ENCODE results near the gene ZNF814. TPM values are rescaled to one million over a fixed set of nuclear protein-coding genes. Genes with fewer than 3 reads are reported as not detected.
"Not testable (repeated sequence)": the region's sequence is repeated elsewhere in the genome, so short reads cannot be mapped to it uniquely, and the experiment has no call there.

ZNF814 gene
- total RNA-seq, 1 donor from 2014 or later, result 32.8 TPM

DNA sequence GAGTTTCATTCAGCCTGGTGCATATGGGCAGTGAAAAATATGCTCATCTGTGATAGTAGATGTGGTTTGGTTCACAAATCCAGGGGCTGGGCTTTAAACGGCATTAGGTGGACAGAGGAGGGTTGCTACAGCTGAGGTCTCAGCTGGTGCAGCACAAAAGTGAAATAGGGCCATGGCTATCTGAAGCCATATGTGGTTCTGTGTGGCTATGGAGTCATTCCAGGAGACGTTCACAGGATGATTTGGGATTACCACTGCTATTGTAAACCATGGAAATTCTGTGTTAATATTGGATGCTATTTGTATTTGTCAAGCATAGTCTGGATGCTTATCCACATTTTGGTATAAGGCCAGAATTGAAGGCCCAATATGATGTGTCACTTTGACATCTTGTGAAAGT lies 34.7 kb downstream of the ZNF814 start:
- DNase-seq, result not testable (repeated sequence)

DNA sequence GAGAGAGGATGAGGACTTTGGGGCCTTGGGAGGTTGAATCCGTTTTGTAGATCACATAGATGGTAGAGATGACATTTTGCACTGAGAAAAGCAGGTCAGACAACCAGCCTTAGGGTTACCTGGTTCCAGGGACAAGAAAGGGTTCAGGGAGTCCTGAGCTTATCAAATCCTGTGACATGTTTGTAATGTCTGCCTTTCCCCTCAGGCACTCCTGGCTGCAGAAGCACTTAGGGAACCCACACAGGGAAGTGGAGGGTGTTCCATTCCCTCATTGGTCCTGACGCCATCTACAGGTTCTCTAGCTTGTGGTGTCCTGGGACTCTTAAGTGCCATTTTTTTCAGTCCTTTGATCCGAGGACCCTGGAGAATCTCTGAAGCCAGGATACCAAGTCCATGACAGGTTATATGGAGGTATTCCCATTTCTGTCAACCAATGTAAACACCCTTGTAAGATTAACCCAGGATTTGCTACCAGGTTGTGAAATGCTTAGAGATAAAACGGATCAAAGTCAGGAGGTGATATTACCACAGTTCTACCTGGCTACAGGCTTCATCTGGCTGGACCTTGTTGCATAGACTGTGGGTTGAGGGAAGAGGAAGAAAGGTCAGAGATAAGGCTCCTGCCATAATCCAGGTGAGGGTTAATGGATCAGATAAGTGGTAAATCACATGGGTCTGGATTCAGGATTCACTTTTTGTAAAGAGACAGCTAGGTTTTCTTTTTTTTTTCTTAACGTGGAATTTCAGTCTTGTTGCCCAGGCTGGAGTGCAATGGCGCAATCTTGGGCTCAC lies 36.8 kb downstream of the ZNF814 start:
- not testable (repeated sequence) for DNase-seq

DNA sequence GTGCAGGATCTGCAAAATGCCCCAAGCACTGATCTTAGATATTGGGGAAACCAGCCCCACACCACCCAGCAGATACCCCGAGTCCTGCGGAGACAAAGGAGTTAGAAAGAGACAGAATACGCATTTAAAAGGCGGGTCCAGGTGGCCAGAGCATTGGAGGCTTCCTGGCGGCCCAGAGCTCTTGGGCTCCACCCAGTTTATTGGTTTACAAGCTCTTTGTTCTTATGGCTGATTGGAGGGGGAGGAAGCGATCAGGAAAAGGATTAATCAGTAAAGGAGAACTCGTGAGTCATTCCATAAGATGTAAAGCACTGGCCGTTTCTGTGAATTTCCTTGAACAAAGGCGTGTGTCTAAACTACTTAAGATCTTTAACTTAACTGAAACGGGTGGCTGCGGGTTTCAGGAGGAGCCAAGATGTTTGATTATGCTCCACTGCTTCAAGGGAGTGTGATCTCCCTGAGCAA lies 38.3 kb downstream of the ZNF814 start:
- no peak for DNase-seq

DNA sequence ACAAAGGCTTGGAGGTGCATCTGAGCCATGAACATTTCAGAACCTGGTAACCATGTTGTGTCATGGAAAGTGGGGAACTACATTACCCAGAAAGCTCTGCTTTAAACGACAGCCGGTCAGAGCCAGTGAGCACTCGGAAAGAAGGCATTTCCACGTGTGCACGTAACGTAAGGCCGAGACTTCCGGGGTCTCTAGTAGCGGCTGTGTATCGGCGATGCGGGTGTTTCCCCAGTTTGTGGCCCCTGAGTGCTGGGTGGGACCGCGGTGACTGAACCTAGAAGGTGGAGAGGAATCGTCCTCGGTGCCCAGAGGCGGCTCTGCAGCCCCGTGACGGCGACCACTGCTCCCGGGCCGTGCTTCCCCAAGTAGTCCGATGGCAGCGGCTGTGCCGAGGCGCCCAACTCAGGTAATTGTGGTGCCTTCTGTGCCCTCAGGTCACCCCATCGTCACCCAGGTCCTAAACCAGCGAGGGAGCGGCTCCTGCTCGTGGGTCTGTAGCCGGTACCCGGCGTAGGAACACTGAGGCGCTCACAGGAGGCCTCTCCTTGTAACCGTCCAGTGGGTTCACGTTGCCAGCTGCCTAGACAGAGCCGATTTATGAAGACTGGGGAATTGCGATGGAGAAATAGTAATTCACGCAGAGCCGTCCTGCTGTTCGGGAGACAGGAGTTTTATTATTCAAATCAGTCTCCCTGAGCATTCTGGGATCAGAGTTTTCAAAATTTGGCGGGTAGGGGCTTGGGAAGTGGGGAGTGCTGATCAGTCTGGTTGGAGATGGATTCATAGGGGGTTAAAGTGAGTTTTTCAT lies 39.0 kb downstream of the ZNF814 start, which contains the start of gene ZNF587:
Gene ZNF587 (plus strand): TSS at position 194 of the 808 bp plus-strand sequence. CDS start 180 bp downstream, at position 374.
- DNase-seq, result peak; percentile 75

DNA sequence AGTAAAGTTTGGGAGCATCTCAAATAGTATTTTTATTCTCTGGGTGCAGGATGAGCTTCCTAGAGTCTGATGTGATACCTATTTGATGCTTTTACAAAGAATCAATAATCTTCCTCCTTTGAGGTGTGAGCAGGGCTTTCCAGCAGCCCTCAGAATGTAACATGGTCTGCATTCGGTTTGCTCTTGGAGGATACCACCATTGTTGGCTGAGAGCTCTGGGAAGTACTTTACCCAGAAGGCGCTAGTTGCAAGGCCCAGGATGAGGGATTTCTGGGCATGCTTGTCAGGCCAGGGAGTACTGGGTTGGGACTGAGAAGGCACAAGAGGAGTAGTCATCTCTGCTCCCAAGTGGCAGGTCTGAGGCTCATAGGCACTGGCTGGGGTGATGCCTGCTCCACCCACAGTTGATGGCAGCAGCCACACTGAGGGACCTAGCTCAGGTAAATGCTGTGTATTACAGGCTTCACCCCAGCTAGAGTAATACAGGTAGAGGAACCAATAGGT lies 39.6 kb downstream of the ZNF814 start:
- DNase-seq, result not testable (repeated sequence)

DNA sequence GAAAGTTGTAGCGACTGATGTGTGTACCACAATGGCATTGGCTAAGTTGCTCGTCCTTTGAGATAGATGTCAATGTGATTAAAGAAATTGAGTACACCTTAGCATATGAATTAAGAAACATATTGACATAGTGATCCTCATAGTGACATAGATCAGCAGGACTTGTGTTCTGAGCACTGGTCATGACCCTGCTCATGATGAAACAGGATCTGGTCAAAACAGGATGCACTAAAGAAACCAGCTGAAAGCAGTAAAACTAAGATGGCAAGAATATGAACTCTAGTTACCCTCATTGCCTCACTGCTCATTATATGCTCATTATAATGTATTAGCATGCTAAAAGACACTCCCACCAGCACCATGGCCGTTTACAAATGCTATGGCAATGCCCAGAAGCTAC lies 41.7 kb downstream of the ZNF814 start:
- not testable (repeated sequence) for DNase-seq

DNA sequence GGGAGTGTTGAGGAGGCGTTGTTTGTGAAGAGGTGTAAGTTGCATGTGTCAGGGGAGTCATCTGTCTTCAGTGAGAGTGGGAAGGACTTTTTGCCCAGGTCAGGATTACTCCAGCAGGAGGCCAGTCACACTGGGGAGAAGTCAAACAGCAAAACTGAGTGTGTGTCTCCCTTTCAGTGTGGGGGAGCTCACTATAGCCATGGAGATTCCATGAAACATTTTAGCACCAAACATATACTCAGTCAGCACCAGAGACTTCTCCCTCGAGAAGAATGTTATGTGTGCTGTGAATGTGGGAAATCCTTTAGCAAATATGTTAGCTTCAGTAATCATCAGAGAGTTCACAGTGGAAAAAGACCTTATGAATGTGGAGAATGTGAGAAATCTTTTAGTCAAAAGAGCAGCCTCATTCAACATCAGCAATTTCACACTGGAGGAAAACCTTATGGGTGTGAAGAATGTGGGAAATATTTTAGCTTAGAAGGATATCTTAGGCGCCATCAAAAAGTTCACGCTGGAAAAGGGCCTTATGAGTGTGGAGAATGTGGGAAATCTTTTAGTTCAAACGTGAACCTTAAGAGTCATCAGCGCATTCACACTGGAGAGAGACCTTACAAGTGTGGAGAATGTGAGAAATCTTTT lies 47.6 kb downstream of the ZNF814 start:
- no peak for DNase-seq

DNA sequence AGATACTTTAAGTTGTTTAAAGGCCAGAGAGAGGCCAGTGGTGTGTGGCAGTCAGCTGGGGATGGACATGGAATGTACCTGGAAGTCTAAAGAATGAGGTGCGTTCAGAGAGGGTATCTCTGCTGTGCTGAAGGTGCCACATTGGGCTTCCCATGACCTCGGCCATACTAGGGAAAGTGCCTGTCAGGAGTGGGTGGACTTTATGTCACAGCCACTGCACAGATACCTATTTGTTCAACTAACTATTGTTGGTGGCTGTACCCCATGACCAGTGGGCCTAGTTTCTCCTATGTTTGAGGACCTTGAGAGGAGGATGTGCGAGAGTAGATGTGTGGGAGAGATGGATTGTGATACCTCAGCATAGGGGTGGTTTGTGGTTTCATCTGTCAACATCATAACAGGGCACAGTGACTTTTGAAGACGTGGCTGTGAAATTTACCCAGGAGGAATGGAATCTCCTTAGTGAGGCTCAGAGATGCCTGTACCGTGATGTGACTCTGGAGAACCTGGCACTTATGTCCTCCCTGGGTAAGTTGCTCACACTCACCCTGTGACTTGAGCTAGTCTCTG lies 50.1 kb downstream of the ZNF814 start:
- not testable (repeated sequence) for DNase-seq

DNA sequence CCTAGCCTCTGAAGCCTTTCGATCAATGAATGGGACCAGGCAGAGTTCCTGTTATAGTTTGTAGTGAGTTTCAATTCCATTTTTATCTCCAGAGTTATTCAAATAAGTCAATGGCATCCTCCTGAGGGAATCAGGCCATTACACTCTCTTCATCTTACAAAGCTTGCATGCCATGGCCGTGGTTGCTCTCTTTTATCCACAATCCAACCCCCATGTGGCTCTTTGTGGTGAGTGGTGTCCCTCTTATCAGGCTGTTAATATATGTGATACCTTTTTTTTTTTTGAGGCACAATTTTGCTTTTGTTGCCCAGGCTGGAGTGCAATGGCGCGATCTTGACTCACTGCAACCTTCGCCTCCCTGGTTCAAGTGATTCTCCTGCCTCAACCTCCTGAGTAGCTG lies 51.8 kb downstream of the ZNF814 start:
- DNase-seq, result not testable (repeated sequence)

DNA sequence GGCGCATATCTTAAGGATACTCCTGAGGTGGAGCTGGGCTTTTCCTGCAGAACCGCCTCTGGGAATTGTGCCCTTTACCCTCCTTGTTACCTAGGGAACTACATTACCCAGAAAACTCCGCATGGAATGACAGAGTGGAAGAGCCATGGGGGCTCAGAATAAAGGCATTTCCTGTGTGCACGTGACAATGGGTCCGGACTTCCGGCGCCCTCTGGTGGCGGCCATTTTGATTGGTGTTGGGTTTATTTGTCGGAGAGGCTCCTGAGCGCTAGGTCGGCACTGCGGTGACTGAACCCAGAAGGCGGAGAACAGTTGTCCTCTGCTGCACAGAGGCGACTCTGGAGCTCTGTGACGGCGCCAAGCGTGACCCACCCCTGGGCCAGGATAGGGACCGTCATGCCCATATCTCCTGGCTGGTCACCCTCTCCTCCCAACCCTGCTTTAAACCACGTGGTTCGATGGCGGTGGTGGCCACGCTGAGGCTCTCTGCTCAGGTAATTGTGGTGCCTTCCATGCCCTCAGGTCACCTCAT lies 58.7 kb downstream of the ZNF814 start, which contains the start of gene ZNF587B:
Gene ZNF587B (plus strand): TSS at position 229 of the 532 bp plus-strand sequence. CDS start 230 bp downstream, at position 459.
- DNase-seq, result peak; percentile 56

DNA sequence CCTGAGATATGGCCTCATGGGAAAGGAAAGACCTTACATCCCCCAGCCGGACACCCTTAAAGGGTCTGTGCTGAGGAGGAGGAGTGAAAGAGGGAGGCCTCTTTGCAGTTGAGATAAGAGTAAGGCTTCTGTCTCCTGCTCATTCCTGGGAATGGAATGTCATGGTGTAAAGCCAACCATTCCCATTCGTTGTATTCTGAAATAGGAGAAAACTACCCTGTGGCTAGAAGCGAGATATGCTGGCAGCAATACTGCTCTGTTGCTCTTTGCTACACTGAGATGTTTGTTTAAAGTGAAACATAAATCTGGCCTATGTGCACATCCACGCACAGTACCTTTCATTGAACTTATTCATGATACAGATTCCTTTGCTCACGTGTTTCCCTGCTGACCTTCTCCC lies 59.5 kb downstream of the ZNF814 start:
- no peak for DNase-seq

DNA sequence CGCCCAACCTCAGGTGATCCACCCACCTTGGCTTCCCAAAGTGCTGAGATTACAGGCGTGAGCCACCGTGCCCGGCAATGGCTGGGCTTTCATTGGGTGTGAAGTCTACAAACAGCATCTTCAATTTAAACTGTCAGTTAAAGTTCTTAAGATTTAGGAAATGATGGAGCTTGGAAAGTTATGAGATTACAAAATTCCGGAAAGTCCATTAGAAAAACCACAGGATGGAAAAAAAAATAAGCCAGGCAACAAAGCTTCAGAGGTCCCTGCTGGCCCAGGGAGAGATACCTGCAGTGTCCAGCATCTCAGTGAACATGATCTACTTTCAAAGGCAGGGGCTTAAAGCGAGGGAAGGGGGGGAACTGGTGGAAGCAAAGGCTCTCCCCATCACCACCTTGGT lies 63.3 kb downstream of the ZNF814 start:
- no peak for DNase-seq

DNA sequence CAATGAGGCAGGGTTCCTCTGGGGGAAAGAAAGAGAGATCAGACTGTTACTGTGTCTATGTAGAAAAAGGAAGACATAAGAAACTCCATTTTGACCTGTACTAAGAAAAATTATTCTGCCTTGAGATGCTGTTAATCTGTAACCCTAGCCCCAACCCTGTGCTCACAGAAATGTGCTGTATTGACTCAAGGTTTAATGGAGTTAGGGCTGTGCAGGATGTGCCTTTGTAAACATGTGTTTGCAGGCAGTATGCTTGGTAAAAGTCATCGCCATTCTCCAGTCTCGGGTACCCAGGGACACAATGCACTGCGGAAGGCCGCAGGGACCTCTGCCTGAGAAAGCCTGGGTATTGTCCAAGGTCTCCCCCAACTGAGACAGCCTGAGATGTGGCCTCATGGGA lies 65.2 kb downstream of the ZNF814 start:
- not testable (repeated sequence) for DNase-seq

DNA sequence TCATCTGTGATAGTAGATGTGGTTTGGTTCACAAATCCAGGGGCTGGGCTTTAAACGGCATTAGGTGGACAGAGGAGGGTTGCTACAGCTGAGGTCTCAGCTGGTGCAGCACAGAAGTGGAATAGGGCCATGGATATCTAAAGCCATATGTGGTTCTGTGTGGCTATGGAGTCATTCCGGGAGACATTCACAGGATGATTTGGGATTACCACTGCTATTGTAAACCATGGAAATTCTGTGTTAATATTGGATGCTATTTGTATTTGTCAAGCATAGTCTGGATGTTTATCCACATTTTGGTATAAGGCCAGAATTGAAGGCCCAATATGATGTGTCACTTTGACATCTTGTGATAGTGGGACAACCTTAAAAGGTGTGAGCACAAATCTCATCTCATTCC lies 65.7 kb downstream of the ZNF814 start:
- DNase-seq, result not testable (repeated sequence)

DNA sequence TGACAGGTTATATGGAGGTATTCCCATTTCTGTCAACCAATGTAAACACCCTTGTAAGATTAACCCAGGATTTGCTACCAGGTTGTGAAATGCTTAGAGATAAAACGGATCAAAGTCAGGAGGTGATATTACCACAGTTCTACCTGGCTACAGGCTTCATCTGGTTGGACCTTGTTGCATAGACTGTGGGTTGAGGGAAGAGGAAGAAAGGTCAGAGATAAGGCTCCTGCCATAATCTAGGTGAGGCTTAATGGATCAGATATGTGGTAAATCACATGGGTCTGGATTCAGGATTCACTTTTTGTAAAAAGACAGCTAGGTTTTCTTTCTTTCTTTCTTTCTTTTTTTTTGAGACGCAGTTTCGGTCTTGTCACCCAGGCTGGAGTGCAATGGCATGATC lies 67.3 kb downstream of the ZNF814 start:
- DNase-seq, result not testable (repeated sequence)

DNA sequence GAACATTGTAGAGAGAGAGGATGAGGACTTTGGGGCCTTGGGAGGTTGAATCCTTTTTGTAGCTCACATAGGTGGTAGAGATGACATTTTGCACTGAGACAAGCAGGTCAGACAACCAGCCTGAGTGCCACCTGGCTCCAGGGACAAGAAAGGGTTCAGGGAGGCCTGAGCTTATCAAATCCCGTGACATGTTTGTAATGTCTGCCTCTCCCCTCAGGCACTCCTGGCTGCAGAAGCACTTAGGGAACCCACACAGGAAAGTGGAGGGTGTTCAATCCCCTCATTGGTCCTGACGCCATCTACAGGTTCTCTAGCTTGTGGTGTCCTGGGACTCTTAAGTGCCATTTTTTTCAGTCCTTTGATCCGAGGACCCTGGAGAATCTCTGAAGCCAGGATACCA lies 67.7 kb downstream of the ZNF814 start:
- DNase-seq, result not testable (repeated sequence)

DNA sequence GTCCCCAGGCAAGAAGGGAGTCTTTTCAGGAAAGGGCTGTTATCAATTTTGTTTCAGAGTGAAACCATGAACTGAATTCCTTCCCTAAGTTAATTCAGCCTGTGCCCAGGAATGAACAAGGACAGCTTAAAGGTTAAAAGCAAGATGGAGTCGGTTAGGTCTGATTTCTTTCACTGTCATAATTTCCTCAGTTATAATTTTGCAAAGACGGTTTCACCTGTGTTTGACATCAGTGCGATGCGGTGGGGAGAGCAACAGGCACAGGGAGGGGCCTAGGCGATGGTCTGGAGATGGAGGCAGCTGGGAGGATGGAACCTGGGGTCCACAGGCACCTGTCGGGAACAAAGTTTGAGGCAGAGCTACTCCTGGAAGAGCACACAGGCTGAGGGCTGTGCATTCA lies 68.2 kb downstream of the ZNF814 start:
- DNase-seq, result no peak

DNA sequence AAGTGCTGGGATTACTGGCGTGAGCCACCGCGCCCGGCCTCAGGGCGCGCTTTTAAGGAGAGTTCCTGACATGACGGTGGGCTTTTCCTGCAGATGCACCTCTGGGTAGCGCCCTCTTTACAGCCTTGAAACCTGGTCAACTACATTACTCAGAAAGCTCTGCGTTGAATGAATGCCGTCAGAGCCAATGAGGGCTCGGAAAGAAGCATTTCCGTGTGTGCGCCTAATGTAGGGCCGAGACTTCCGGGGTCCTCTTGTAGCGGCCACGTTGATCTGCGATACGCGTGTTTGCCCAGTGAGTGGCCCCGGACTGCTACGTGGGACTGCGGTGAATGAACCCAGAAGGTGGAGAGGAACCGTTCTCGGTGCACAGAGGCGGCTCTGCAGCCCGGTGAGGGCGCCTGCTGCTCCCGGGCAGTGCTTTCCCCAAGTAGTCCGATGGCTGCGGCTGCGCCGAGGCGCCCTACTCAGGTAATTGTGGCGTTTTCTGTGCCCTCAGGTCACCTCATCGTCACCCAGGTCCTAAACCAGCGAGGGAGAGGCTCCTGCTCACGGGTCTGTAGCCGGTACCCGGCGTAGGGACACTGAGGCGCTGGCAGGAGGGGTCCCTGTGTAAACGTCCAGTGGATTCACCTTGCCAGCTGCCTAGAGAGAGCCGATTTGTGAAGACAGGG lies 69.2 kb downstream of the ZNF814 start:
- peak; percentile 83 for DNase-seq

DNA sequence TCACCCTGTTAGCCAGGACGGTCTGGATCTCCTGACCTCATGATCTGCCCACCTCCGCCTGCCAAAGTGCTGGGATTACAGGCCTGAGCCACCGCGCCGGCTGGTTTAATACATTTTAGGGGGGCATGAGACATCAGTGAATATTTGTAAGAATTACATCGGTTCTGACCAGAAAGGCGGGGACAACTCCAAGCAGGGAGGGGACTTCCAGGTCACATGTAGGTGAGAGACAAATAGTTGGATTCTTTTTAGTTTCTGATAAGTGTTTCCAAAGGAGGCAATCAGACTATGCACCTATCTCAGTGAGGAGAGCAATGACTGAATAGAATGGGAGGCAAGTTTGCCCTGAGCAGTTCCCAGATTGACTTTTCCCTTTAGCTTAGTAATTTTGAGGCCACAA lies 70.5 kb downstream of the ZNF814 start:
- no peak for DNase-seq

DNA sequence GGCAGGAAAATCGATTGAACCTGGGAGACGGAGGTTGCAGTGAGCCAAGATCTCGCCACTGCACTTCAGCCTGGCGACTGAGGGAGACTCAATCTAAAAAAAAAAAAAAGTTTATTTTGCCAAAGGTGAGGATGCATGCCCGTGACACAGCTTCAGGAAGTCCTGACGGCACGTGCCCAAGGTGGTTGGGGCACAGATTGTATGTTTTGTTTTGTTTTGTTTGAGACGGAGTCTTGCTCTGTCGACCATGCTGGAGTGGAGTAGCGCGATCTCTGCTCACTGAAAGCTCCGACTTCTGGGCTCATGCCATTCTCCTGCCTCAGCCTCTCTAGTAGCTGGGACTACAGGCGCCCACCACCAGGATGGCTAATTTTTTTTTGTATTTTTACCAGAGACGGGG lies 70.9 kb downstream of the ZNF814 start:
- DNase-seq, result no peak

DNA sequence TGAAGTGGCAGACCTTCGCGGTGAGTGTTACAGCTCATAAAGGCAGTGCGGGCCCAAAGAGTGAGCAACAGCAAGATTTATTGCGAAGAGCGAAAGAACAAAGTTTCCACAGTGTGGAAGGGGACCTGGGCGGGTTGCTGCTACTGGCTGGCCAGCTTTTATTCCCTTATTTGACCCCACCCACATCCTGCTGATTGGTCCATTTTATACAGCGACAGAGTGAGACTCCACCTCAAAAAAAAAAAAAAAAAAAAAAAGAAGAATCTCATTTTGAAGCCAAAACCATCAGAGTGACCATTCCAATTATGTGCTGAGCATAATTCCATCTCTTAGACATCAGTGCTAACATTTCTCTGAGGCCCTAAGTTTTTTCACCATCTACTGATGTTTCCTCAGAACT lies 72.2 kb downstream of the ZNF814 start:
- no peak for DNase-seq
